BLaER1 treated with 17β-estradiol and CSF1 and Interleukin-3, amounts not matched to agents 10 nM and 100 nM (cell line): ENCODE data around the gene RBM43.
"Not testable (repeated sequence)": the region's sequence is repeated elsewhere in the genome, so short reads cannot be mapped to it uniquely, and the experiment has no call there.

Experiments used
- H3K27ac ChIP-seq, 11 experiments: shearing (Covaris generic); formaldehyde crosslinking; 2 replicates each; pipeline ENCODE4 v1.8.1; 2022
- H3K27me3 ChIP-seq, 11 experiments: shearing (Covaris generic); formaldehyde crosslinking; 2 replicates each; pipeline ENCODE4 v1.8.1; 2022
- H3K36me3 ChIP-seq, 11 experiments: shearing (Covaris generic); formaldehyde crosslinking; 2 replicates each; pipeline ENCODE4 v1.8.1; 2022
- H3K4me1 ChIP-seq, 10 experiments: shearing (Covaris generic); formaldehyde crosslinking; 2 replicates each; pipeline ENCODE4 v1.8.1; 2022
- H3K4me2 ChIP-seq, 11 experiments: shearing (Covaris generic); formaldehyde crosslinking; 2 replicates each; pipeline ENCODE4 v1.8.1; 2022
- H3K4me3 ChIP-seq, 10 experiments: shearing (Covaris generic); formaldehyde crosslinking; 2 replicates each; pipeline ENCODE4 v1.8.1; 2022
- H3K9ac ChIP-seq, 11 experiments: shearing (Covaris generic); formaldehyde crosslinking; 2 replicates each; pipeline ENCODE4 v1.8.1; 2022
- H3K9me3 ChIP-seq, 11 experiments: shearing (Covaris generic); formaldehyde crosslinking; replicated peaks in 1 of 11; 2 replicates each; pipeline ENCODE4 v1.8.1; 2022
- H4K20me1 ChIP-seq, 11 experiments: shearing (Covaris generic); formaldehyde crosslinking; 2 replicates each; pipeline ENCODE4 v1.8.1; 2022
- Cebpa-rat ChIP-seq, 11 experiments: shearing (Covaris generic); IDR thresholded peaks; 2 replicates each; pipeline ENCODE4 v1.8.1; 2022

The RBM43 gene

GRCh38 chr2:151261231-151261976 lies at the start of gene RBM43:
TSS of gene RBM43 (minus strand) at chr2:151261863. CDS start at chr2:151261727, 136 bp downstream.
- H3K9ac ChIP-seq, result peak within 1 kb of the TSS; percentile 83 to 93 (median 88)
- no peaks in the 10 kb centered on the region for H3K27me3 ChIP-seq
- H3K36me3 ChIP-seq, result no peaks in the 10 kb centered on the region
- H4K20me1 ChIP-seq, result no peaks in the 10 kb centered on the region
- no peak for TF ChIP-seq Cebpa-rat (IDR thresholded peaks at IDR 0.05)
- peak within 1 kb of the TSS; percentile 74 to 87 (median 81) for H3K4me2 ChIP-seq
- peak within 1 kb of the TSS; percentile 80 to 96 (median 92) for H3K27ac ChIP-seq
- peaks cover 11 to 17% (median 14%) of the 10 kb centered on the region in 10 experiments for H3K4me1 ChIP-seq
- H3K4me3 ChIP-seq, result peak within 1 kb of the TSS; percentile 73 to 92 (median 81)
- no peaks in the 10 kb centered on the region for H3K9me3 ChIP-seq

- H3K9ac ChIP-seq, H4K20me1 ChIP-seq, H3K36me3 ChIP-seq, H3K27ac ChIP-seq, H3K4me3 ChIP-seq, H3K27me3 ChIP-seq, H3K4me2 ChIP-seq: not testable (repeated sequence)
- H3K9me3 ChIP-seq, result peaks cover 0 to 21% (median 10%) of the 10 kb centered on the region in 11 experiments; a peak in 13 of 22 replicates
- H3K4me1 ChIP-seq, result peaks cover 8 to 13% (median 10%) of the 10 kb centered on the region in 10 experiments
Measured at GRCh38 chr2:151310313-151310712, 48.6 kb upstream of the RBM43 start.

- TF ChIP-seq Cebpa-rat (IDR thresholded peaks at IDR 0.05), result no peak
Measured at GRCh38 chr2:151306621-151307020, 45.0 kb upstream of the RBM43 start.

GRCh38 chr2:151305129-151305691 lies 43.5 kb upstream of the RBM43 start:
- H3K27ac ChIP-seq, result no peak overlapping the region
- no peaks in the 10 kb centered on the region for H3K27me3 ChIP-seq
- H4K20me1 ChIP-seq, result no peaks in the 10 kb centered on the region
- peak overlapping the region in 6 of 11 experiments; percentile 14 to 56 (median 36); a peak in 7 of 22 replicates for H3K4me2 ChIP-seq
- no peak overlapping the region for H3K4me3 ChIP-seq
- H3K36me3 ChIP-seq, result no peaks in the 10 kb centered on the region
- TF ChIP-seq Cebpa-rat (IDR thresholded peaks at IDR 0.05), result no peak
- H3K9ac ChIP-seq, result no peak overlapping the region
- H3K9me3 ChIP-seq, result peaks cover 0 to 16% (median 6%) of the 10 kb centered on the region in 11 experiments; a peak in 12 of 22 replicates
- peaks cover 0 to 9% (median 4%) of the 10 kb centered on the region in 10 experiments; a peak in 10 of 20 replicates for H3K4me1 ChIP-seq

More at GRCh38 chr2:151306621-151307020, 45.0 kb upstream of the RBM43 start:
- Histone ChIP-seq H3K4me2 (no peak overlapping the region), H3K4me1 (peaks cover 0 to 5% (median 4%) of the 10 kb centered on the region in 10 experiments; a peak in 10 of 20 replicates), H3K36me3 (no peaks in the 10 kb centered on the region), H3K9ac (no peak overlapping the region), H3K27me3 (no peaks in the 10 kb centered on the region), H3K9me3 (peaks cover 0 to 21% (median 10%) of the 10 kb centered on the region in 11 experiments; a peak in 13 of 22 replicates), H4K20me1 (no peaks in the 10 kb centered on the region), H3K4me3 (no peak overlapping the region), H3K27ac (no peak overlapping the region)

DNA sequence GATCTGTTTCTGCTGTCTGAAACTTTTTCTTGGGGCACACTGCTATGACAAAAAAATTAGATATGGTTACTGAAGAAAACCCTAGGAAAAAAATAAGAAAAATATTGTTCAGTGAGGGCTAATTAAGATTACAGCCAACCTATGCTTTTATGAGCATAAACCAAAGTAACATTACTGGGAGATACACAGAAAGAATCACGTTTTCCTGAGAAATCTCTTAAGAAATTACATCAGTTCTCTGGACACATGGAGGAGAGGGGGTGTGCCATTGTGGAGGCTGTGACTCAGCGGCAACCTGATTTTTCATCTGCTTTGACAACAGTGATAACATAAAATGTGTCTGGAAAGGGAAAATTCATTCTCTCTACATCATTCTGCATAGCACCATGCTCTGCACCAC lies 41.2 kb upstream of the RBM43 start:
- Histone ChIP-seq H3K27ac (no peak overlapping the region), H3K9me3 (no peaks in the 10 kb centered on the region), H3K36me3 (no peaks in the 10 kb centered on the region), H3K9ac (no peak overlapping the region), H3K4me2 (no peak overlapping the region), H4K20me1 (no peaks in the 10 kb centered on the region), H3K4me1 (peaks cover 0 to 30% (median 10%) of the 10 kb centered on the region in 10 experiments; a peak in 15 of 20 replicates), H3K4me3 (no peak overlapping the region), H3K27me3 (no peaks in the 10 kb centered on the region)
- no peak for TF ChIP-seq Cebpa-rat (IDR thresholded peaks at IDR 0.05)

DNA sequence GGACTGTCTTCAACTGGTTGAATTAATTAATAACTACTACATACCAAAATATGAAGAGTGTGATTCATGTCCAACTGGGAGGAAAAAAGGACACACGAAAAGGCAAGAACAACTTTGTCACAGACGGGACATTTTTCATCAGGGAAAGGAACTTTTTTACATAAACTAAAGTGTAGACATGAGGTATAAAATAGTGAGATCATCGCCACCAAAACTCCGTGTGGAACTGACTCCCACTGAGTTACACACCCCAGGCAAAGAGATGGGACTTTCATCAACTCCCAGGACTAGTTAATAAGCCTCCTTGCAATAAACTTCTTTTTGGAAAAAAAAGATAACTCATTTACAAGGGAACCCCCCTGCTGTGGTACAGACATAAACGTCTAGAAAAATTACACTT lies 40.7 kb upstream of the RBM43 start:
- no peak overlapping the region for H3K27ac ChIP-seq
- no peak for TF ChIP-seq Cebpa-rat (IDR thresholded peaks at IDR 0.05)

DNA sequence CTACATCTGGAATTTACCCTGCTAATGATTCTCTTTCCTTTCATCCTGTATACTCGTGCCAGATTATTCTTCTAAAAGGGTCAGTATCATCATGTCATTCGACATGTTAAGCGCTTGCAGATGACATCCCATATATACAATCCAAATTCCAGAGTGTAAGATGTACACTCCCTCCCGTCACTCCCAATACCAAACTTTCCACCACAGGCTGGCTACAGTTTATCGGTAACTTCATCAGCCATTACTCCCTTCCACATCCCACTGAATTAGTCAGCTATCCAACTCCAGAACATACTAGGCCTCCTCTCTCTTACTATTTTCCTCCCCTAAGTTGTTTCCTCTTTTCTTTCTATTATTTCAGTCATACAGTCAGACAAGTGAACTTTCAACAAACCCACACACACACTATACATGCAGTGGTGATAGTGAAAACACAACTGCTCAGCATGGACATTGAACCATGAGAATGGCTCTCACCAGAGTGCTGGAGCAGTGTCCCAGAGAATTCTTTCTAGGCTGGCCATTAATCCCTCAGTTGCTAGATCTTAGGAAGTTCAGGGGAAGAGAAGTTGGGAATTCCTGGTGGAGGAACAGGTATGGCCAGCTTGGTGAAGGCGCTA lies 38.4 kb upstream of the RBM43 start:
- Histone ChIP-seq H3K9me3 (peaks cover 0 to 16% (median 10%) of the 10 kb centered on the region in 11 experiments; a peak in 11 of 22 replicates), H3K4me3 (no peak overlapping the region), H3K4me2 (peak overlapping the region in 2 of 11 experiments; percentile 9 to 27; a peak in 3 of 22 replicates), H3K4me1 (peaks cover 0 to 35% (median 13%) of the 10 kb centered on the region in 10 experiments; a peak in 16 of 20 replicates), H4K20me1 (no peaks in the 10 kb centered on the region), H3K27ac (no peak overlapping the region), H3K36me3 (no peaks in the 10 kb centered on the region), H3K9ac (no peak overlapping the region), H3K27me3 (no peaks in the 10 kb centered on the region)
- TF ChIP-seq Cebpa-rat (IDR thresholded peaks at IDR 0.05), result no peak

More for the DNA sequence above, 40.7 kb upstream of the RBM43 start:
- Histone ChIP-seq H3K9ac (no peak overlapping the region), H3K4me3 (no peak overlapping the region), H3K4me1 (peaks cover 0 to 35% (median 15%) of the 10 kb centered on the region in 10 experiments; a peak in 16 of 20 replicates), H3K9me3 (peaks cover 0 to 2% (median 0%) of the 10 kb centered on the region in 11 experiments; a peak in 1 of 22 replicates), H3K36me3 (no peaks in the 10 kb centered on the region), H3K27me3 (no peaks in the 10 kb centered on the region), H3K4me2 (no peak overlapping the region), H4K20me1 (no peaks in the 10 kb centered on the region)

DNA sequence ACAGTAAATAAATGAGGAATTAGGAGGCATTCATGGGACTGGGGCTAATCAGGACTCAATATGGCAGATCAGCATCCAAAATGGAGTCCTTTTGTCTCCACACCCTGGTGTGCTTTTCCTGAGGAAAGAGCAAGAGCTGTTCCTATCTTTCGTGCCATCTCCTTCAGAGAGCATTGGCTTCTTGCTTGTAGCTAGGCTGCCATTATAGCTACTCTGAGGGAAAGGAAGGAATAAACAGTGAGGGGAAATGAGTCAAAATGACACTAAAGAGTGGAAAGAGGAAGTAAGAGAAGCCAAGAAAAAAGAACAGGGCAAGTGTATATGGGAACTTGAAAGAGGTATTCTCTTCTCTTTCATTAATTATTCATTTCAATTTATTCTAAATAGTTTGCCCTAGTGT lies 36.2 kb upstream of the RBM43 start:
- H3K4me2 ChIP-seq, result peak overlapping the region; percentile 11 to 77 (median 58); a peak in 18 of 22 replicates

GRCh38 chr2:151295926-151296325 lies 34.3 kb upstream of the RBM43 start:
- H3K4me3 ChIP-seq, H3K36me3 ChIP-seq, H3K9ac ChIP-seq, H4K20me1 ChIP-seq, H3K4me2 ChIP-seq, H3K27ac ChIP-seq, H3K27me3 ChIP-seq: not testable (repeated sequence)
- Histone ChIP-seq H3K4me1 (peaks cover 0 to 46% (median 24%) of the 10 kb centered on the region in 10 experiments; a peak in 17 of 20 replicates), H3K9me3 (peaks cover 0 to 16% (median 10%) of the 10 kb centered on the region in 11 experiments; a peak in 11 of 22 replicates)

More for the DNA sequence above, 36.2 kb upstream of the RBM43 start:
- Histone ChIP-seq H3K27ac (peak overlapping the region in 10 of 11 experiments; percentile 51 to 77 (median 69); a peak in 18 of 22 replicates), H3K36me3 (no peaks in the 10 kb centered on the region), H3K27me3 (no peaks in the 10 kb centered on the region), H3K9me3 (peaks cover 0 to 16% (median 10%) of the 10 kb centered on the region in 11 experiments; a peak in 11 of 22 replicates), H3K4me3 (no peak overlapping the region), H3K9ac (peak overlapping the region in 4 of 11 experiments; percentile 17 to 39 (median 38); a peak in 3 of 22 replicates), H3K4me1 (peaks cover 0 to 35% (median 14%) of the 10 kb centered on the region in 10 experiments; a peak in 16 of 20 replicates), H4K20me1 (no peaks in the 10 kb centered on the region)
- no peak for TF ChIP-seq Cebpa-rat (IDR thresholded peaks at IDR 0.05)
